ENCODE results near the gene TGM4.

TGM4 gene

DNA sequence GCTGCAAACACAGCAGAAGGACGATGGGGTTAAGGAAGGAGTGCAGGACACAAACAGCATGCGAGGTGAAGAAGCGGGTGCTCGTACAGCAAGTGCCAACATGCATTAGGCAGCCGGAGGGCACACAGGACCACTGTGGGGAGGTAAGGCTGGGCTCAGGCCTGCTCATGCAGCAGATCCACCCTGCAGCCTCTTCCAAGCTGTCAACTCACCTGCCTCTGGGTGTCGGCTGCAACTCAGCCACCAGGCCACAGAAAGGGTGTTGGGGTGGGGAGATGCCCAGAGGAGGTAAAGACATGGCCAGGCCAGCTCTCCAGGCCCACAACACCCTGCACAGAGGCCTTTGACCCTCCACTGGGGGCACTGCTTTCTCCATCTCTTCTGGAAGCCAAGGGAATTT lies 44.2 kb downstream of the TGM4 start:
- no peak for DNase-seq
- H3K4me3 Mint-ChIP-seq = no peak overlapping the region
- H3K4me1 Mint-ChIP-seq = peaks cover 10% of the 10 kb centered on the region
- no peak overlapping the region for H3K27ac Mint-ChIP-seq
- no peaks in the 10 kb centered on the region for H3K9me3 Mint-ChIP-seq
- H3K27me3 Mint-ChIP-seq (ENCODE audit: low read depth, poor library complexity) = peaks cover 13% of the 10 kb centered on the region
- H3K36me3 Mint-ChIP-seq (ENCODE audit: low read depth) = peaks cover 23% of the 10 kb centered on the region
- TF ChIP-seq, protein P1, sequence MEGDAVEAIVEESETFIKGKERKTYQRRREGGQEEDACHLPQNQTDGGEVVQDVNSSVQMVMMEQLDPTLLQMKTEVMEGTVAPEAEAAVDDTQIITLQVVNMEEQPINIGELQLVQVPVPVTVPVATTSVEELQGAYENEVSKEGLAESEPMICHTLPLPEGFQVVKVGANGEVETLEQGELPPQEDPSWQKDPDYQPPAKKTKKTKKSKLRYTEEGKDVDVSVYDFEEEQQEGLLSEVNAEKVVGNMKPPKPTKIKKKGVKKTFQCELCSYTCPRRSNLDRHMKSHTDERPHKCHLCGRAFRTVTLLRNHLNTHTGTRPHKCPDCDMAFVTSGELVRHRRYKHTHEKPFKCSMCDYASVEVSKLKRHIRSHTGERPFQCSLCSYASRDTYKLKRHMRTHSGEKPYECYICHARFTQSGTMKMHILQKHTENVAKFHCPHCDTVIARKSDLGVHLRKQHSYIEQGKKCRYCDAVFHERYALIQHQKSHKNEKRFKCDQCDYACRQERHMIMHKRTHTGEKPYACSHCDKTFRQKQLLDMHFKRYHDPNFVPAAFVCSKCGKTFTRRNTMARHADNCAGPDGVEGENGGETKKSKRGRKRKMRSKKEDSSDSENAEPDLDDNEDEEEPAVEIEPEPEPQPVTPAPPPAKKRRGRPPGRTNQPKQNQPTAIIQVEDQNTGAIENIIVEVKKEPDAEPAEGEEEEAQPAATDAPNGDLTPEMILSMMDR (IDR thresholded peaks at IDR 0.05) = no peak

DNA sequence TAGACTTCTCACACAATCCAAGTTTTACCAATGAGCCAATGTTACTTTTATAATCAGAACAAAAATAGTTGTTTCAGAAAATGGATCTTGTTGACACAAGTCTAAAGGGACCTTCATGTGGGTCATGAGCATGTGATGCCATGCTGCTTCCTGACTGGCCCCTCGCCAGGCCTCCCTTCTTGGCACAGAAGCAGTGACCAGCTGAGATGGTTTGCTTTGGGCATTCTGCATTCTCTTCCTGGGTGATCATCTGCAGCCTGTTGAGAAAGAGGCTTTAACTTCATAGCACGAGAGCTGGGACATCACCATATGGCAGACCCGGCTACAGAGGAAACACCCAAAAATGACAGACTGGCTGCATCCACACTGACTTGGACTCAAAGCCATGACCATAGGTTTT lies 45.7 kb downstream of the TGM4 start:
- H3K36me3 Mint-ChIP-seq (ENCODE audit: low read depth) = peaks cover 28% of the 10 kb centered on the region
- H3K4me1 Mint-ChIP-seq = peaks cover 10% of the 10 kb centered on the region
- H3K4me3 Mint-ChIP-seq = no peak overlapping the region
- H3K9me3 Mint-ChIP-seq = no peaks in the 10 kb centered on the region
- DNase-seq = no peak
- no peak overlapping the region for H3K27ac Mint-ChIP-seq
- TF ChIP-seq, protein P1 (IDR thresholded peaks at IDR 0.05) = no peak
- peaks cover 10% of the 10 kb centered on the region for H3K27me3 Mint-ChIP-seq (ENCODE audit: low read depth, poor library complexity)

DNA sequence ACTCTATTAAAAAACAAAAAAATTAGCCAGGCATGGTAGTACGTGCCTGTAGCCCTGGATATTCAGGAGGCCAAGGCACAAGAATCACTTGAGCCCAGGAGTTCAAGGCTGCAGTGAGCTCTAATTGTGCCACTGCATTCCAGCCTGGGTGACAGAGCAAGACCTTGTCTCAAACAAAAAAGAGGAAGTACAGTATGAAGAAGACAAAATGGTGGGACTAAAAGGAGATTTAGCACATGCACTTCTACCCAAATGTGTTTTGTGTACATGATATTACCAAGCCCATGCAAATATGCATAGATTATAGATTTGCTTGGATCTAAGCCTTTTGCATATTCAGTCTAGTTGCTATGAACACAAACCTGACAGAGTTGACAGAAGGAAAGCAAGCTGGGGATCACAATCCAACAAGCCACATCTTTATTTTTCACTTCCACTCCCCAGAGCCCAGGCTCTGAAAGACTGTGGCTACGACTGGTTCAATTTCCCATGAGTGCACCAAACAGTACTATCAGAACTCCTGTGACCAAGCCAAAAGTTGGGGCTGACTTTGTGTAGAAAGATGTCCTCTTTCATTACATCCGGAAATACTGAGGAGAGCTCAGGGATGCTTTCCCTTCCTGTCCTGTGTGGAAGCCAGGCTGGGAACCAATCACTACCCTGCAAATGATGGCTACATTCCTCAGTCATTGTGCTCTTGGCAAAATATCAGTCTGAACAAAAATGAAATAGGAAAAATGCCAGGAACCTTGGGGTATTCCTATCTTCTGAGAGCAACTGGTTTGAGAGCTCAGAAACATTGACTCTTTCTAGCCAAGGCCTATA lies 49.4 kb downstream of the TGM4 start:
- no peak for DNase-seq
- no peaks in the 10 kb centered on the region for H3K9me3 Mint-ChIP-seq

DNA sequence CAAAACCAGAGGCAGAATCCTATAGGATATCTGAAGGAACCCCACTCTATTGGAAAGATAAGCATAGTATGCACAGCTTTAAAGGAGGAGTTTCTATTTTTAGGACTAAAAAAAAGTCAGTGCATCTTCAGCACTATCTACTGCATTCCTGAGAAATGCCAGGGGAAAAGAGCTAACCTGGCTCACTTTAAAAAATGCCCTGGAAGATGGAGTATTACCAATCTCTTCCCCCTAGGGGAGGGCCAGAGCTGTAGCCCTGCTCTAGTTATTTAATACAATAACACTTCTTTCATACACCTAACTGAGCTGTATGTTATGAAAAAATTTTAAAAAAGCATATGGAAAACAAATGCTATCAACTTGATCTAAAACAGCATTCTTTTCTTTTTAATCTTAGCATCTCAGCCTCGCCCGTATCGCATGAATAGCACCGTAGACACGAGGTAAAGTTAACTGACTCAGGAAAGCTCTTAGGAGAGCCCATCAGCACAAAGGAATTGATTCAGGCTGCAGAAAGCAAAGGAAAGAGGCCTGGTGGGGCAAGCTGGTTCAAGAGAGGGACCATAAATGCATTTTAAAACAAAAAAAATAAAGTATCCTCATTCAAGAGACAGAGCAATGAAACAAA lies 50.2 kb downstream of the TGM4 start:
- peaks cover 51% of the 10 kb centered on the region for H3K36me3 Mint-ChIP-seq (ENCODE audit: low read depth)
- peaks cover 4% of the 10 kb centered on the region for H3K27me3 Mint-ChIP-seq (ENCODE audit: low read depth, poor library complexity)
- H3K4me3 Mint-ChIP-seq = no peak overlapping the region
- TF ChIP-seq, protein P1 (IDR thresholded peaks at IDR 0.05) = no peak
- peaks cover 5% of the 10 kb centered on the region for H3K4me1 Mint-ChIP-seq
- no peaks in the 10 kb centered on the region for H3K9me3 Mint-ChIP-seq
- DNase-seq = no peak
- peak overlapping the region; percentile 24 for H3K27ac Mint-ChIP-seq

More for the DNA sequence above, 49.4 kb downstream of the TGM4 start:
- TF ChIP-seq, protein P1 (IDR thresholded peaks at IDR 0.05) = no peak
- Mint-ChIP-seq H3K27ac (no peak overlapping the region), H3K27me3 (ENCODE audit: low read depth, poor library complexity) (peaks cover 4% of the 10 kb centered on the region), H3K36me3 (ENCODE audit: low read depth) (peaks cover 48% of the 10 kb centered on the region), H3K4me1 (peaks cover 5% of the 10 kb centered on the region), H3K4me3 (no peak overlapping the region)

DNA sequence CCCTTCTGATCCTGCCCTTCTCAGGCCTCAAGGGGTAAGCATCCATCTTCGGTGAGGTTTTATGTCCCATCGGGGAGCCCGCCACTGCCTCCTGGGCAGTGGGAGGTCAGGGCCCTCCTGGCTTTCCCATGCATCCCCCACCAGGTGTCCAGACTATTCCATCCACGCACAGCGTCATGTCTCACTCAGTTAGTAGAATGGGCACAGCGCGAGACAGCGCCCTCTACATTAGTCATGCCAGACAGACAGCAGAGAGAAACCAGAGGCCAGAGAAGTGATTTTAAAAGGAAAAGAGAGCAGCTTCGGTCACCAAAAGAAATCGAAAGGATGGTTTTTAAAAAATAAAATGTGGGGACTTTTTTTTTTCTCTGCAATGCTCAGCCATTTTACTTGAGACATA lies 51.8 kb downstream of the TGM4 start:
- Mint-ChIP-seq H3K4me3 (no peak overlapping the region), H3K36me3 (ENCODE audit: low read depth) (peaks cover 46% of the 10 kb centered on the region), H3K4me1 (peaks cover 5% of the 10 kb centered on the region), H3K9me3 (no peaks in the 10 kb centered on the region), H3K27me3 (ENCODE audit: low read depth, poor library complexity) (no peaks in the 10 kb centered on the region), H3K27ac (no peak overlapping the region)
- DNase-seq = no peak
- TF ChIP-seq, protein P1 (IDR thresholded peaks at IDR 0.05) = no peak

All from nephron progenitor cell (in vitro differentiated cells).